Measurements from ENCODE around the gene DOCK2. TPM values are rescaled to one million over a fixed set of nuclear protein-coding genes. Genes with fewer than 3 reads are reported as not detected.

The DOCK2 gene
- total and polyA plus RNA-seq, 2 of the 8 experiments (the other 6 are each of a cell fraction or from before 2014, with no cell fraction given), result 3.9 to 5.7 TPM

DNA sequence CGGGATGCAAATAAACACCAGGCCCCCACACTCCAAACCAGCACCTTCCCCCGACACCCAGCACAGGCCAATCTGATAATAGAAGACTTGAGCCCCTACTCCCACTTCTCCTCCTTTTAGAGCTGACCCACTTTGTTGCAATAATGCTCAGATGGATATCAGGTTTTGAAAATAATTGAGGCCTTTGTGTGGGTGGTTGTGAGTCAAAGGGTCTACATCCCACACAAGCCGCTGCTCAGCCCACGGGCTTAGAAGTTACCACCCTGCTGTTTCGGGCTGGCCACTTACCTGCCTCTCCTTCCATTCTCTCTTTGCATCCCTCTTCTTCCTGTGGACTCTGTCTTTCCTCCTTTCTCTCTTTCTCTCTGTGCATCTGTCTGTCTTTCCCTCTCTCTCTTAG is 432.4 kb downstream of the DOCK2 start:
- Histone ChIP-seq H3K4me2 (ENCODE audit: insufficient read depth in 1 of 2, low read depth in 2 of 2, low read length in 2 of 2) (no peak overlapping the region), H3K79me1 (ENCODE audit: low read depth, low read length) (no peaks in the 10 kb centered on the region), H3K23ac (ENCODE audit: insufficient read length) (no peak overlapping the region), H3K27ac (ENCODE audit: low read depth, low read length) (no peak overlapping the region), H3K36me3 (ENCODE audit: control insufficient read depth in 2 of 4, insufficient read depth in 4 of 4, low read length in 3 of 4) (no peaks in the 10 kb centered on the region), H2BK20ac (ENCODE audit: low read length) (no peak overlapping the region), H3K23me2 (ENCODE audit: low read depth, low read length) (no peaks in the 10 kb centered on the region), H2BK12ac (ENCODE audit: low read depth, low read length) (no peak overlapping the region), H3K27me3 (replicated peaks in 1 of 4; ENCODE audit: control insufficient read depth in 3 of 4, extremely low read depth in 1 of 4, insufficient read depth in 3 of 4, low read length in 3 of 4) (no peaks in the 10 kb centered on the region), H2AFZ (ENCODE audit: low read length) (no peak overlapping the region), H4K20me1 (replicated peaks in 1 of 2; ENCODE audit: control insufficient read depth in 1 of 2, insufficient read depth in 2 of 2, low read length in 2 of 2) (no peaks in the 10 kb centered on the region), H3K14ac (ENCODE audit: insufficient read length) (no peak overlapping the region), H4K5ac (ENCODE audit: insufficient read length, low read depth, low read length) (no peak overlapping the region), H2BK5ac (ENCODE audit: low read depth, low read length) (no peak overlapping the region), H3K4ac (replicated peaks; ENCODE audit: insufficient read length, low read depth, low read length) (no peak overlapping the region), H3K9ac (replicated peaks in 1 of 4; ENCODE audit: extremely low read depth in 1 of 4, low read depth in 3 of 4, low read length in 3 of 4) (no peak overlapping the region), H2AK5ac (ENCODE audit: low read depth, low read length) (no peak overlapping the region), H4K91ac (replicated peaks; ENCODE audit: insufficient read length, low read length) (no peak overlapping the region), H2BK120ac (replicated peaks; ENCODE audit: low read depth, low read length) (no peak overlapping the region), H3K9me3 (ENCODE audit: insufficient read depth in 2 of 2, low read depth in 1 of 2, low read length in 1 of 2) (no peaks in the 10 kb centered on the region), H4K8ac (ENCODE audit: extremely low read depth, insufficient read depth, low read length) (no peak overlapping the region), H3K56ac (replicated peaks; ENCODE audit: insufficient read length, low read depth, low read length) (no peak overlapping the region), H3K18ac (ENCODE audit: extremely low read depth, low read length) (no peak overlapping the region), H2BK15ac (ENCODE audit: low read length) (no peak overlapping the region), H3K79me2 (ENCODE audit: control insufficient read depth in 1 of 2, insufficient read depth in 2 of 2, low read length in 2 of 2) (no peaks in the 10 kb centered on the region), H3K4me3 (ENCODE audit: extremely low read depth in 1 of 4, insufficient read depth in 2 of 4, low read depth in 3 of 4, low read length in 4 of 4) (no peak overlapping the region), H3K4me1 (replicated peaks in 1 of 4; ENCODE audit: control insufficient read depth in 3 of 4, insufficient read depth in 4 of 4, low read length in 3 of 4) (no peaks in the 10 kb centered on the region)
- POLR2A ChIA-PET (ENCODE audit: partially characterized antibody), result no interaction called here
- CTCF ChIA-PET (ENCODE audit: partially characterized antibody), result interaction anchor here (1.5 to 4.1 kb wide), 10 partner anchors 8 to 431 kb away, joined by 4 to 48 read pairs (median 10); partner anchors contain the start of gene INSYN2B
- TF ChIP-seq RBBP5 (IDR thresholded peaks at IDR 0.05; ENCODE audit: borderline replicate concordance, low read depth, low read length) (no peak), POLR2AphosphoS5 (IDR thresholded peaks at IDR 0.05; ENCODE audit: low read depth, low read length) (no peak), POU5F1 (IDR thresholded peaks at IDR 0.05; ENCODE audit: low read depth, low read length) (no peak)
- FAIRE-seq (no peak), DNase-seq (ENCODE audit: low read depth in 1 of 2, low spot score in 2 of 2) (no peak)
- 97% methylated on average over 5 of the region's 5 CpGs; no CpG with 5 or more reads in 1 of the 2 experiments for WGBS, 2 experiments (ENCODE audit: extremely low coverage in 1 of 2, insufficient coverage in 1 of 2, insufficient read length in 1 of 2, insufficient replicate concordance in 2 of 2, low coverage in 1 of 2, low lambda C conversion rate in 2 of 2, missing lambda C conversion rate in 1 of 2)
